NK-92 (cell line): Measurements from ENCODE around the gene ST6GALNAC1.
"Not testable (repeated sequence)": the region's sequence is repeated elsewhere in the genome, so short reads cannot be mapped to it uniquely, and the experiment has no call there.

Experiments used
- DNase-seq: peaks from one replicate; lab custom pipeline; 2025; ENCODE audit not compliant: unreplicated experiment; lab: John Stamatoyannopoulos, UW

Gene ST6GALNAC1

GRCh38 chr17:76642032-76642561 lies 1.5 kb downstream of the ST6GALNAC1 start:
- DNase-seq = no peak

GRCh38 chr17:76641501-76641900 lies 2.1 kb downstream of the ST6GALNAC1 start:
- DNase-seq = no peak

- DNase-seq = no peak
Measured at GRCh38 chr17:76640550-76641380, 2.8 kb downstream of the ST6GALNAC1 start.

DNA sequence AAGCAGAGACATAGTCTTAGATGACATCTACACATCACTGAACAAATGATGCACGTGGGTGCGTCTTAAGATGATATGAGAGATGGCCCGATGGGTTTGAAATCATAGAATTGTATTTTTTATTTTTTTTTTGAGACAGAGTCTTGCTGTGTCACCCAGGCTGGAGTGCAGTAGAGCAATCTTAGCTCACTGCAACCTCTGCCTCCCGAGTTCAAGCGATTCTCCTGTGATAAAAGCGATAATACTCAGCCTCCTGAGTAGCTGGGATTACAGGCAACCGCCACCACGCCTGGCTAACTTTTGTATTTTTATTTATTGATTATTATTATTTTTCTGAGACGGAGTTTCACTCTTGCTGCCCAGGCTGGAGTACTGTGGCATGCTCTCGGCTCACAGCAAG lies 5.3 kb downstream of the ST6GALNAC1 start:
- DNase-seq = no peak

GRCh38 chr17:76636486-76637206 lies 6.9 kb downstream of the ST6GALNAC1 start:
- not testable (repeated sequence) for DNase-seq

- no peak for DNase-seq
Measured at GRCh38 chr17:76635659-76636360, 7.7 kb downstream of the ST6GALNAC1 start.

- no peak for DNase-seq
Measured at GRCh38 chr17:76635039-76635438, 8.5 kb downstream of the ST6GALNAC1 start.

DNA sequence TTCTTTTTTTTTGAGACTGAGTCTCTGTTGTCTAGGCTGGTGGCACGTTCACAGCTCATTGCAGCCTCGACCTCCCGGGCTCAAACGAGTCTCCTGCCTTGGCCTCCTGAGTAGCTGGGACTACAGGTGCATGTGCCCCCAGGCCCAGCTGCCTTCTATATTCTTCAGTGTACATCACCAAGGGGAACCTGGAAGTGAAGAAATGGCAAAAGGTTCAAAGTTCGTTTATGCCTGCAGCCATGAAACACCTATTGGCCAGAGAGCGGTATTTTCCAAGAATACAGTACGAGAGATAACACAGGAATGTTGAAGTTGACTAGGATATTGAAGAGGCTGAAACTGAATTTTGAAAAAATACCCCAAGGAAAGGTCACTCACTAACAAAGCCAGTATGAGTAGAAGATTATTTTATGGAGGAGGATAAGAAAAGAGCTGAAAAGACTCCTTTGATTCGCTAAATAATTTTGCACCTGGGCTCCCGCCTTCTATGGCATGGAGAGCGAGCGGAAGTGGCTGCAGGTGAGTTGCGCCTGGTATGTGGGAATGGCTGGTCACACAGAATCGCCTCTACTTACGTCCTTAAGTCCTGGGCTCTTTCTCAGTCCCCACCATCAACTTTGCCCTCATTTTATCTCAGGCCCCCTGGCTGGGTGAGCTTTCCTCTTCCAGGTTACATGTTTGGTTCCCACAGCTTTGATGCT lies 9.8 kb downstream of the ST6GALNAC1 start:
- no peak for DNase-seq

GRCh38 chr17:76631821-76632565 lies 11.6 kb downstream of the ST6GALNAC1 start:
- no peak for DNase-seq

GRCh38 chr17:76630151-76630550 lies 13.4 kb downstream of the ST6GALNAC1 start:
- no peak for DNase-seq

DNA sequence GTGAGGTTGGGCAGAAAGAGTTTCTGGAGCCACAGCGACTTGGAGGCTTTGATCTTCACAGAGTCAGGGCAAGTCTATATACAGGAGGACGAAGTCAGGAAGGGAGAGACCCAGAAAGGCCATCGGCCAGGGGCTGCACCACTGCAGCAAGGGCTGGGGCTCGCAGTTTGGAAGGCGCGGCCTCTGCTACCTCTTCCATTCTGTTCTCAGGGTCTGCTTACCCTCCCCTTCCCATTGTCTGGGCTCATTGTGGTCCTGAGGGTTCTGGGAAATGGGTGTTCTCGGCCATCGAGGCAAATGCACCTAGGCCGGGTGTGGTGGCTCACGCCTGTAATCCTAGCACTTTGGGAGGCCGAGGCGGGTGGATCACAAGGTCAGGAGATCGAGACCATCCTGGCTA lies 16.0 kb downstream of the ST6GALNAC1 start:
- DNase-seq = no peak

GRCh38 chr17:76626442-76626841 lies 17.1 kb downstream of the ST6GALNAC1 start:
- DNase-seq = no peak

- DNase-seq = no peak
Measured at GRCh38 chr17:76625496-76625895, 18.1 kb downstream of the ST6GALNAC1 start.

GRCh38 chr17:76623271-76624146 lies 20.0 kb downstream of the ST6GALNAC1 start:
- no peak for DNase-seq

- no peak for DNase-seq
Measured at GRCh38 chr17:76617838-76618237, 25.7 kb downstream of the ST6GALNAC1 start.

DNA sequence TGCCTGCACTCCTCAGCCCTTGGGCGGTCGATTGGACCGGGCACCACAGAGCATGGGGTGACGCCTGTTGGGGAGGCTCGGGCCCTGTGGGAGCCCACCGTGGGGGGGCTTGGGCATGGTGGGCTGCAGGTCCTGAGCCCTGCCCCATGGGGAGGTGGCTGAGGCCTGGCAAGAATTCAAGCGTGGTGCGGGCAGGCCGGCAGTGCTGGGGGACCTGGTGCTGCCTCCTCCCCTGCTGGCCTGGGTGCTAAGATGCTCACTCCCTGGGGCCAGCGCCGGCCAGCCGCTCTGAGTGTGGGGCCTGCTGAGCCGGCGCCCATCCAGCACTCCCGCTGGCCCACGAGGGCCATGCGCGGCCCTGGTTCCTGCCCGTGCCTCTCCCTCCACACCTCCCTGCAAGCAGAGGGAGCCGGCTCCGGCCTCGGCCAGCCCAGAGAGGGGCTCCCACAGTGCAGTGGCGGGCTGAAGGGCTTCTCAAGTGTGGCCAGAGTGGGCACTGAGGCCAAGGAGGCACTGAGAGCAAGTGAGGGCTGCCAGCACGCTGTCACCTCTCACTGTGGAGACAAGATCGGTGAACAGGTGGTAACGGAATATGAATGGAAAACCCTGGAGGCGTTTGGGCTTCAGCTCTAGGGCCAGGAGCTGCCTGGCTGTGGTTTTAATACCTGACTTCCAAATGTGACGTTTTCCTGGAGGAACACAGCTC lies 28.5 kb downstream of the ST6GALNAC1 start:
- no peak for DNase-seq

DNA sequence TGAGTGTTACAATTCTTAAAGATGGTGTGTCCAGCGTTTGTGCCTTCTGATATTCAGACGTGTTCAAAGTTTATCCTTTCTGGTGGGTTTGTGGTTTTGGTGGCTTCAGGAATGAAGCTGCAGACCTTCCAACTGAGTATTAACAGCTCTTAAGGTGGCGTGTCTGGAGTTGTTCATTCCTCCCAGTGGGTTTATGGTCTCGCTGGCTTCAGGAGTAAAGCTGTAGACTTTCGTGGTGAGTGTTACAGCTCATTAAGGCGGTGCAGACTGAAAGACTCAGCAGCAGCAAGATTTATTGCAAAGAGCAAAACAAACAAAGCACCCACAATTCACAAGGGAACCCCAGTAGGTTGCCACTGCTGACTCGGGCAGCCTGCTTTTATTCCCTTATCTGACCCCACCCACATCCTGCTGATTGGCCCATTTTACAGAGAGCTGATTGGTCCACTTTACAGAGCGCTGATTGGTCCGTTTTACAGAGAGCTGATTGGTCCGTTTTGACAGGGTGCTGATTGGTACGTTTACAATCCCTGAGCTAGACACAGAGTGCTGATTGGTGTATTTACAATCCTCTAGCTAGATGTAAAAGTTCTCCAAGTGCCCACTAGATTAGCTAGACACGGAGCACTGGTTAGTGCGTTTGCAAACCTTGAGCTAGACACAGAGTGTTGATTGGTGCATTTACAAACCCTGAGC lies 29.3 kb downstream of the ST6GALNAC1 start:
- not testable (repeated sequence) for DNase-seq
